GM18517 (cell line): ENCODE measurements around the gene SLC9A5.
A peak's percentile ranks its signal among the peaks of the same experiment; 100 is the strongest.

Experiments used
- ATAC-seq: cut with Tn5 transposase; IDR thresholded peaks from one replicate; pipeline ENCODE4 v1.9.1; 2021; ENCODE audit warnings: mild to moderate bottlenecking, moderate library complexity; ENCODE audit not compliant: unreplicated experiment

The SLC9A5 gene

DNA sequence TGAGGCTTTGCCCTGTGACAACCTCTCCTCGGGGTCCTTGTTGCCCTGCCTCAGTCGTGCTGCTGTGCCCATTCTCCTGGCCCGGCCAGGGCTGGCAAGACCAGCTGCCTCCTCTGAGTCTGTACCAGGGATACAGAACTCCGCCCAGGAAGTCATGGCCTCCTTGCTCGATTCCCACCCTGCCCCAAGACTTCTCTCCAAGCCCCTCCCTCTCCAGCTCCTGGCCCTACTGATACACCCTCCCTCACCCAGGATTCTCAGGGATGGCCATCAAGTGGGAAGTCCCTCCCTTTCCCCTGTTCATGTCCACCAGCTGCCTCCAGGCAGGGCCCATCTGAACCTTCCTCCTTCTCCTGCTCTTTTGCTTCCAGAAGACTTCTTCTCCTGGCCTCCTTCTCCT is 33.1 kb upstream of the SLC9A5 start:
- no peak for ATAC-seq

DNA sequence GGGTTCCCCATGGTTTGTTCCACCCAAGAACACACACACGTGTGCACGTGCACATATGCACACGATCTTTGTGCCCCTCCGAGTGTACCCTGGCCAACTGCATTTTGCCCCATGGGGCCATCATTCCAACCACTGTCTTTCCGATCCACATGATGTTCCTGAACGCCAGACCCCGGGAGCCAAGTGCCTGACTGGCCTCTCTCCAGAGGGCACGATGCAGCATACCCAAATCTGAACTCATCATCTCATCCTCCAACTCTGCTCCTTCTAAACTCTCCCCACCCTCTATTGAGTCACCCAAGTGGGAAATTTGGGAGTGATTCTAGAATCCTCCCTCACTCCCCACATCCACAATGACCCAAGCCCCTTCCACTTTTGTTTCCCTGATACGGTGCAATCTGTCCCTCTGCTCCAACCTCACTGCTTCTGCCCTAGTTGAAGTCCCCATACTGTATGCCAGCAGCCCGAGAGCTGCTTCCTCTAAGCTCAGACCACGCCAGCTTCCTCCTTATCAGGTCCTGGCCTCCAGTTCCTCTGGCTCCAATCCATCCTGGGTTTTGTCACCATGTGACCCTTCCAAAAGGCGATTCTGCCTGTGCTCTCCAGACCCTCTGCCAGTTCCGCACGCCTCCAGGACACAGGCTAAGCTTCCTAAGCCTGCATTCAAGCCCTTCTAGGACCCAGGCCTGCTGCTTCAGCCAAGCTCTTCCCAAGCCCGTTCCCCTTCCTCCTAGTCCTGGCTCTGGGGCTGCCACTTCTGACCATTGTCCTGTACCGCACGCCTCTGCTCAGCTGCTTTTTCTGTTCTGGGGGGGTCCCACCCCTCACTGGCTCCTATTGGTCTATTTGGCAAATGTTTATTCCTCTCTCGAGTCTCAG is 31.9 kb upstream of the SLC9A5 start:
- no peak for ATAC-seq

GRCh38 chr16:67223992-67224391 is 24.8 kb upstream of the SLC9A5 start:
- ATAC-seq = no peak

DNA sequence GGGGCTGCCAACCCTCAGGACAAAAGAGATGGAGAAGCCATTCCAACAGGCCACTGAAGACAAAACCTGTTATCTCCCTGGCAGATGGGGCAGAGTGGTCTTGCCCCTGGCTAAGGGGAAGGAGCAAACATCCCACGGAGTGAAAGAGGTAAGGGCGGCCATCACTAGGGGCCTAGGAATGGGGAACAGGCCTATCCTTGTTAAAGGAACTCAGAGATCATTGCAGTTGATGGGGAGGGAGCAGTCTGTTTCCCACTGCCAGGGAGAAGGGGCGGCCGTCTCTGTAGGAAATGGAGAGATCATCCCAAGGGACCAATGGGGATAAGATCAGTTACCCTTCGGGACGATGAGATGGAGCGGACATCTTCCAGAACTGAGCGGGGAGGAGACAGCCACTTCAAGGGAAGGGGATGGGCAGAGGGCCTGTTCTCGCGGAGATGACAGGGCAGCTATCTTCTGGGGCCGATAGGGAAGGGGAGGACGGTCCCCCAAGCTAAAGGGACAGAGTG is 22.4 kb upstream of the SLC9A5 start:
- ATAC-seq = peak; percentile 21

GRCh38 chr16:67226804-67227566 is 21.8 kb upstream of the SLC9A5 start, which contains the start of gene TMEM208:
TMEM208 (plus strand) TSS chr16:67227130; CDS start chr16:67227219, 89 bp downstream.
- ATAC-seq = peak; percentile 83

DNA sequence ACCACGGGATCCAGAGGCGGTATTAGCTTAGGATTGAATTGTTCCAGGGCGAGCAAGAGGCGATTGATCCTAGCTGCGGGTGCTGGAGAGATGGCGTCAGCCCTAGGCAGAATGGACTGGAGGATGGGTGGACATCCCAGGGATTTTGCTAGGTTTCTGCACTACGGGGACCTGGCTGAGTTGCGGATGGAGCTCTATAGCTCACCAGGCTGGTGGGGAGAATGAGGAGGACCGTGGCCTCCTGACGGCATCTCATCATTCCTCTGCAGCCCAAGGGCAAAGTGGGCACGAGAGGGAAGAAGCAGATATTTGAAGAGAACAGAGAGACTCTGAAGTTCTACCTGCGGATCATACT is 21.2 kb upstream of the SLC9A5 start:
- no peak for ATAC-seq

DNA sequence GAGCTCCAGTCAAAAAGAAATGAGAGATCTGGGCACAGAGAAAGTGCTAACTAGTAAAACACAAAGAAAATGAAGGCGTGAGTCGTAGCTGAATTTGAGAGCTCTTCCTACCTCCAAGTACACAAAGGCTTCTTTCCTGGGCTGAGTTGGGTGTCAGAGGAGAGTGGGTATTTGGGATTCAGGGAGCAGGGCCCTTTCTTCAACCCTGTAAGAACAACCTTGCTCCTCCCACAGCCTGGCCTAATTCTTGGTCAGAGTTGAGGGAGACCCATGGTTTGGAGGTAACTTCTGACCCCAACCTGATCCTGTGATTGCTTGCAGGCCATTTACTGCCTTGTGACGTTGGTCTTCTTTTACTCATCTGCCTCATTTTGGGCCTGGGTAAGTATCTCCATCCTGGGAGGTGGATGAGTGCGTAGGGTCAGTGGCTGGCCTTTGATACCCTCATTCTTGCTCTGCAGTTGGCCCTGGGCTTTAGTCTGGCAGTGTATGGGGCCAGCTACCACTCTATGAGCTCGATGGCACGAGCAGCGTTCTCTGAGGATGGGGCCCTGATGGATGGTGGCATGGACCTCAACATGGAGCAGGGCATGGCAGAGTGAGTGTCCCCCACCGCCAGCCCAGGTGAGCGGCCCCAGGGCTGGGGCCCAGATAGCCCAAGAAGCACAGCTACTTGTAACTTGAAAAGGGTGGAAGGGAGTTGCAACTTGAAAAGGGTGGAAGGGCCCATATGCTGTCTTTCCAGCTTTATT is 20.6 kb upstream of the SLC9A5 start:
- no peak for ATAC-seq

- no peak for ATAC-seq
Measured at GRCh38 chr16:67228905-67229304, 19.9 kb upstream of the SLC9A5 start.

- ATAC-seq = no peak
Measured at GRCh38 chr16:67229906-67230808, 18.6 kb upstream of the SLC9A5 start.

- ATAC-seq = no peak
Measured at GRCh38 chr16:67230809-67231660, 17.7 kb upstream of the SLC9A5 start.

- ATAC-seq = no peak
Measured at GRCh38 chr16:67233596-67233995, 15.2 kb upstream of the SLC9A5 start.

GRCh38 chr16:67234180-67234597 is 14.6 kb upstream of the SLC9A5 start:
- no peak for ATAC-seq

DNA sequence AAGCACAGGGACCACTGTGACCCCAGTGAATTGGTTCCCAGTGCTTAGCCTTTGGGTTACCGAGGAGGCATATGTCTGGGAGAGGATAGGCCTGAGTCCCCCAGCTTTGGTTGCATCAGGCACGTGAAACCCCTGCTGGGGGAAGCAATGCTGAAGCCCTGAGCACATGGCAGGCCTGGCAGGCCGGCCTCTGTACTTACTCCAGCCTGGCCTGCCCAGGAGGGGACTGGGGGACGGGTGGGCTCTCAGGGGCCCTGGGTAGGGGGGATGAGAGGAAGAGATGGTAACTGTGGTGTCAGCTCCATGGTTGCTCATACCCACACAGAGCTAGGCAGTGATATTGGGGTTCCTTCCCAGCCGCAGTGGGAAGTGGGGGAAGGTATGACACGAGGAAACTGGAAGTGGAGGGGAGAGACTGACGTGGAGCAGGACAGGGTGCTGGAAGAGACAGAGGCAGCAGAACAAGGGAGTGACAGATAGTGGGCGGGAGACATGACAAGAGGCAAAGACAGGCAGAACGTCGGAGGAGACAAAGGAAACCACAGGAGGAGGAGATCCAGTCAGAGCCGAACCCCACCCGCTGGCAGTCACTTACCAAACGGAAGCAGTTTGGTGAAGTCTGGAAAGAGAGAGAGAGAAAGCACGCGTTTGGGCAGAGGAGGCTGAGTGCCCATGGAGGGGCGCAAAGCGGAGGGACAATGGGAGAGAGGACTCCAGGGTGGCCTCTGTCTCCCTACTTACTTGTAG is 12.8 kb upstream of the SLC9A5 start:
- ATAC-seq = no peak

- ATAC-seq = no peak
Measured at GRCh38 chr16:67236563-67237395, 12.0 kb upstream of the SLC9A5 start.

- no peak for ATAC-seq
Measured at GRCh38 chr16:67237396-67238277, 11.1 kb upstream of the SLC9A5 start.

DNA sequence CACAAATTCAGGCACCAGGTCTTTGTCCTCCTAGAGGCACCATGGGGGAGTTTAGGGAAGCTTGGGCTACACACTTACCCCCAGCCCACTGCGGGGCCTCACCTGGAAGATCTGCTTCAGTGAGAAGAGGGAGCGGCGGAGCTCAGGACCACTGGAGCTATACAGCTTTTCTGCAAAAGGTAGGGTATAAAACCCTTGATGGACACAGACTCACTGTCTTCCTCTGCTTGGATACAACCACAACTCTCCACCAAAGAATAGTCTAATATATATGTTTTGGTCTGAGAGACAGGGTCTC is 10.6 kb upstream of the SLC9A5 start:
- ATAC-seq = no peak
